Measurements from ENCODE around the gene TRAK1.

Gene TRAK1

GRCh38 chr3:42172047-42172654 lies 81.0 kb downstream of the TRAK1 start:
- DNase-seq (ENCODE audit: low read depth in 1 of 2, low spot score in 1 of 2), result no peak
- Histone ChIP-seq H3K4me3 (replicated peaks; ENCODE audit: insufficient read depth, low read length) (no peak overlapping the region), H3K27me3 (ENCODE audit: insufficient read depth, poor library complexity, severe bottlenecking) (no peaks in the 10 kb centered on the region), H3K27ac (replicated peaks) (no peak overlapping the region)
- TF ChIP-seq CTCF (IDR thresholded peaks at IDR 0.05; ENCODE audit: insufficient read depth, low read length) (no peak), GABPA (IDR thresholded peaks at IDR 0.05; ENCODE audit: low read depth) (no peak), POLR2AphosphoS5 (IDR thresholded peaks at IDR 0.05; ENCODE audit: low read depth) (no peak), SPI1 (IDR thresholded peaks at IDR 0.05; ENCODE audit: borderline replicate concordance, low read depth) (no peak)
- TF ChIP-seq, protein P1, sequence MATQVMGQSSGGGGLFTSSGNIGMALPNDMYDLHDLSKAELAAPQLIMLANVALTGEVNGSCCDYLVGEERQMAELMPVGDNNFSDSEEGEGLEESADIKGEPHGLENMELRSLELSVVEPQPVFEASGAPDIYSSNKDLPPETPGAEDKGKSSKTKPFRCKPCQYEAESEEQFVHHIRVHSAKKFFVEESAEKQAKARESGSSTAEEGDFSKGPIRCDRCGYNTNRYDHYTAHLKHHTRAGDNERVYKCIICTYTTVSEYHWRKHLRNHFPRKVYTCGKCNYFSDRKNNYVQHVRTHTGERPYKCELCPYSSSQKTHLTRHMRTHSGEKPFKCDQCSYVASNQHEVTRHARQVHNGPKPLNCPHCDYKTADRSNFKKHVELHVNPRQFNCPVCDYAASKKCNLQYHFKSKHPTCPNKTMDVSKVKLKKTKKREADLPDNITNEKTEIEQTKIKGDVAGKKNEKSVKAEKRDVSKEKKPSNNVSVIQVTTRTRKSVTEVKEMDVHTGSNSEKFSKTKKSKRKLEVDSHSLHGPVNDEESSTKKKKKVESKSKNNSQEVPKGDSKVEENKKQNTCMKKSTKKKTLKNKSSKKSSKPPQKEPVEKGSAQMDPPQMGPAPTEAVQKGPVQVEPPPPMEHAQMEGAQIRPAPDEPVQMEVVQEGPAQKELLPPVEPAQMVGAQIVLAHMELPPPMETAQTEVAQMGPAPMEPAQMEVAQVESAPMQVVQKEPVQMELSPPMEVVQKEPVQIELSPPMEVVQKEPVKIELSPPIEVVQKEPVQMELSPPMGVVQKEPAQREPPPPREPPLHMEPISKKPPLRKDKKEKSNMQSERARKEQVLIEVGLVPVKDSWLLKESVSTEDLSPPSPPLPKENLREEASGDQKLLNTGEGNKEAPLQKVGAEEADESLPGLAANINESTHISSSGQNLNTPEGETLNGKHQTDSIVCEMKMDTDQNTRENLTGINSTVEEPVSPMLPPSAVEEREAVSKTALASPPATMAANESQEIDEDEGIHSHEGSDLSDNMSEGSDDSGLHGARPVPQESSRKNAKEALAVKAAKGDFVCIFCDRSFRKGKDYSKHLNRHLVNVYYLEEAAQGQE (IDR thresholded peaks at IDR 0.05; ENCODE audit: insufficient replicate concordance, low read depth), result no peak

DNA sequence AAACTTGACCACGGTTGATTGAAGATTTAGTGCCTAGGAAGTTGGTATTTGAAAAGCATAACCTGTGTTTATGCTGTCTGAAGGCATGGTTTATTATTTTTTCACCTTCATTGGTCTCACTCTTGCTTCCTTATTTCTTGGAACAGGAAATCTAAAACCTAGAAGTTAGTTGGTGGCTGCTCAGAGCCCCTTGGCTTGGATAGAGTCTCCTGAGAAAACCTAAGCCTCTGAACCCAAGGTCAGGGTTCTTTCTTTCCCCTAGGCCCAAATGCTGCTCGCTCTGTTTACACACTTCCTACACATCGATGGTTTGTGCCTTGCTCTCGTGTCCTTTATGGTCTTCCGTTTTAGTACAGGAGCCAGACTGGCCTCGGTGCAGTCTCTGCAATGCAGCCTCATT lies 82.2 kb downstream of the TRAK1 start:
- DNase-seq (ENCODE audit: low read depth in 1 of 2, low spot score in 1 of 2), result no peak
- no peak for TF ChIP-seq POLR2AphosphoS5 (IDR thresholded peaks at IDR 0.05; ENCODE audit: low read depth)
- TF ChIP-seq, protein P1 (IDR thresholded peaks at IDR 0.05; ENCODE audit: insufficient replicate concordance, low read depth), result no peak
- TF ChIP-seq GABPA (IDR thresholded peaks at IDR 0.05; ENCODE audit: low read depth), result no peak
- no peaks in the 10 kb centered on the region for H3K27me3 ChIP-seq (ENCODE audit: insufficient read depth, poor library complexity, severe bottlenecking)
- H3K4me3 ChIP-seq (replicated peaks; ENCODE audit: insufficient read depth, low read length), result no peak overlapping the region
- H3K27ac ChIP-seq (replicated peaks), result no peak overlapping the region

- H3K4me3 ChIP-seq (replicated peaks; ENCODE audit: insufficient read depth, low read length), result no peak overlapping the region
- TF ChIP-seq GABPA (IDR thresholded peaks at IDR 0.05; ENCODE audit: low read depth), result no peak
- TF ChIP-seq POLR2AphosphoS5 (IDR thresholded peaks at IDR 0.05; ENCODE audit: low read depth), result no peak
- no peak for TF ChIP-seq SPI1 (IDR thresholded peaks at IDR 0.05; ENCODE audit: borderline replicate concordance, low read depth)
- TF ChIP-seq CTCF (IDR thresholded peaks at IDR 0.05; ENCODE audit: insufficient read depth, low read length), result no peak
- no peak for DNase-seq (ENCODE audit: low read depth in 1 of 2, low spot score in 1 of 2)
- H3K27me3 ChIP-seq (ENCODE audit: insufficient read depth, poor library complexity, severe bottlenecking), result no peaks in the 10 kb centered on the region
- no peak overlapping the region for H3K27ac ChIP-seq (replicated peaks)
Observed at GRCh38 chr3:42174679-42175385, 83.7 kb downstream of the TRAK1 start.

DNA sequence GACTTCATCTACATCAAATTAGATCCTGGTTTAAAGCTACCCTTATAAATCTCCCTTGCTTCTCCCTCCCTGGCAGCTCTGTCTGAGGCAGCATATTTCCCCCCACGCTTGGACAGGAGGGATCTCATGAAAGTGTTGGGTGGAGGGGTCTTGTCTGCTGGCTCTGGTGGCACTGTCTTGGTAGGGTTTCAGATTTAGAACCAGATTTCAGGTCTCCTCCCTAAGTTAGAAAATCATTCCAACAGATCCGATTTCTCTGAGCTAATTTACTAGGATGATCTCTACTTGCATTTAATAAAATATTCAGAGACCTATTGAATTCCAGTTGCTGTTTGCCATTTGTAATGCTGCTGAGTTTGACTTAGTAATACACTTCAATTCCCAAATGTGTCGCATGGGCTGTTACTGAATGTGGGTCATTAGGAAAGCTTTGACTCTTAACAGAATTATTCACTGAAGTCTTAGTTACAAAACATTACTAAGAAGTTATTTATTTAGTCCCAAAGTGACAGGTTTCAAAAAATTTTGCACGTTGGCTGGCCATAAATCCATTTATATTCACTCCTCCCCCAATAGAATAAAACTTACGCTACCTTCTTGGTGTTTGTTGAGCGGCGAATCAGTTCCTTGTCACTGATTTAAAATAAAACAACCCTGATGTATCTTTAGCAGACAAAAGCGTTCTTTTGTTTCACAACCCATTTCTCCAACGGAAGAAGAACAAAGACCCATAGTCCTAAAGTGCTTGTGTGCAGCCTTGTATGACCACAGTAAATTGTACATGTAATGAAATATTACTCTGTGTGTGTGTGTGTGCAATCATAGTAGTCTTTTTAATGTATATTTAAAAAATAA lies 84.5 kb downstream of the TRAK1 start:
- H3K27me3 ChIP-seq (ENCODE audit: insufficient read depth, poor library complexity, severe bottlenecking), result no peaks in the 10 kb centered on the region
- no peak overlapping the region for H3K4me3 ChIP-seq (replicated peaks; ENCODE audit: insufficient read depth, low read length)
- no peak overlapping the region for H3K27ac ChIP-seq (replicated peaks)
- no peak for TF ChIP-seq POLR2AphosphoS5 (IDR thresholded peaks at IDR 0.05; ENCODE audit: low read depth)
- TF ChIP-seq, protein P1 (IDR thresholded peaks at IDR 0.05; ENCODE audit: insufficient replicate concordance, low read depth), result no peak
- no peak for TF ChIP-seq CTCF (IDR thresholded peaks at IDR 0.05; ENCODE audit: insufficient read depth, low read length)
- no peak for TF ChIP-seq SPI1 (IDR thresholded peaks at IDR 0.05; ENCODE audit: borderline replicate concordance, low read depth)
- no peak for TF ChIP-seq GABPA (IDR thresholded peaks at IDR 0.05; ENCODE audit: low read depth)
- DNase-seq (ENCODE audit: low read depth in 1 of 2, low spot score in 1 of 2), result no peak
